ENCODE data around the gene SEC23IP.

GRCh38 chr10:119991816-119992215 is 99.3 kb downstream of the SEC23IP start:
- TF ChIP-seq, protein P1, sequence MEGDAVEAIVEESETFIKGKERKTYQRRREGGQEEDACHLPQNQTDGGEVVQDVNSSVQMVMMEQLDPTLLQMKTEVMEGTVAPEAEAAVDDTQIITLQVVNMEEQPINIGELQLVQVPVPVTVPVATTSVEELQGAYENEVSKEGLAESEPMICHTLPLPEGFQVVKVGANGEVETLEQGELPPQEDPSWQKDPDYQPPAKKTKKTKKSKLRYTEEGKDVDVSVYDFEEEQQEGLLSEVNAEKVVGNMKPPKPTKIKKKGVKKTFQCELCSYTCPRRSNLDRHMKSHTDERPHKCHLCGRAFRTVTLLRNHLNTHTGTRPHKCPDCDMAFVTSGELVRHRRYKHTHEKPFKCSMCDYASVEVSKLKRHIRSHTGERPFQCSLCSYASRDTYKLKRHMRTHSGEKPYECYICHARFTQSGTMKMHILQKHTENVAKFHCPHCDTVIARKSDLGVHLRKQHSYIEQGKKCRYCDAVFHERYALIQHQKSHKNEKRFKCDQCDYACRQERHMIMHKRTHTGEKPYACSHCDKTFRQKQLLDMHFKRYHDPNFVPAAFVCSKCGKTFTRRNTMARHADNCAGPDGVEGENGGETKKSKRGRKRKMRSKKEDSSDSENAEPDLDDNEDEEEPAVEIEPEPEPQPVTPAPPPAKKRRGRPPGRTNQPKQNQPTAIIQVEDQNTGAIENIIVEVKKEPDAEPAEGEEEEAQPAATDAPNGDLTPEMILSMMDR (IDR thresholded peaks at IDR 0.05) = no peak
- TF ChIP-seq POLR2AphosphoS5 (IDR thresholded peaks at IDR 0.05) (no peak), POLR2A (IDR thresholded peaks at IDR 0.05) (no peak), EP300 (IDR thresholded peaks at IDR 0.05; ENCODE audit: low read depth) (no peak)

All from transverse colon (tissue), 4 donors.